Measurements from ENCODE around the gene MCC. TPM values are rescaled to one million over a fixed set of nuclear protein-coding genes. Genes with fewer than 3 reads are reported as not detected.

The MCC gene
- total RNA-seq, 1 donor from 2014 or later, result 46.1 TPM

DNA sequence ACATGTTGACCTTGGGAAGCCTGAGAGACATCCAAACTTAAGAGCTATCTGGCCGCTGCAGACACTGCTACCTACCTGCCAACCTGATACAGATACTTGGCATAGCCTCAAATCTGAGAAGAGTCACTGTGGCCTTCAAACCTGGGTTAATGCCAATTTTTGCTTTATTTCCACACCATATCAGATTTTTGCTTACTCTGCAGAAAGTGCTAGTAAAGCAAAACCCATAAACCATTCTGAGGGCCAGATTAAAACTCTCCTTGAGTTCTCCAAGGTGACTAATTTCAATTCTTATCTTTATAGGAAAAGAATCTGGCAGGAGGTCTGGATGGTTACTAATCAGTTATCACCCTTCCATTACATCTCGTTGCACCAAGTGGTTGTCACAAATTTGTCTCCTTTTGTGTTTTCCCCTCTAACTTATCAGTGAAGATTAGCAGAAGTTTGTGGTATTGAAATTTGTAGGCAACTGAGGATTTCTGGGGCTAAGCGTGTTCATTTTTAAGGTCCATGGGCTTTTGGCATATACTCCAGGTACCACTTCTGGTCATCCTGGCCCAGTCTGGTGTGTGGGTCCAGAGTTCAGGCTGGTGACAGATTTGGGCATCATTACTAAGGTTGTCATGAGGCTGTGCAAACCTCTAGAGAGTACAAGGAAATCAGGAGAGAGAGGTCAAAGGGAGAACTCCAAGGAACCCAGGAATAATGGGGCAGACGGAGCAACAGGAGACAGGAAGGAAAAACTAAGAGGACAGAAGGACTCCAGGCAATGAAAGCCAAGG lies 231.4 kb downstream of the MCC start:
- TF ChIP-seq, protein P1, sequence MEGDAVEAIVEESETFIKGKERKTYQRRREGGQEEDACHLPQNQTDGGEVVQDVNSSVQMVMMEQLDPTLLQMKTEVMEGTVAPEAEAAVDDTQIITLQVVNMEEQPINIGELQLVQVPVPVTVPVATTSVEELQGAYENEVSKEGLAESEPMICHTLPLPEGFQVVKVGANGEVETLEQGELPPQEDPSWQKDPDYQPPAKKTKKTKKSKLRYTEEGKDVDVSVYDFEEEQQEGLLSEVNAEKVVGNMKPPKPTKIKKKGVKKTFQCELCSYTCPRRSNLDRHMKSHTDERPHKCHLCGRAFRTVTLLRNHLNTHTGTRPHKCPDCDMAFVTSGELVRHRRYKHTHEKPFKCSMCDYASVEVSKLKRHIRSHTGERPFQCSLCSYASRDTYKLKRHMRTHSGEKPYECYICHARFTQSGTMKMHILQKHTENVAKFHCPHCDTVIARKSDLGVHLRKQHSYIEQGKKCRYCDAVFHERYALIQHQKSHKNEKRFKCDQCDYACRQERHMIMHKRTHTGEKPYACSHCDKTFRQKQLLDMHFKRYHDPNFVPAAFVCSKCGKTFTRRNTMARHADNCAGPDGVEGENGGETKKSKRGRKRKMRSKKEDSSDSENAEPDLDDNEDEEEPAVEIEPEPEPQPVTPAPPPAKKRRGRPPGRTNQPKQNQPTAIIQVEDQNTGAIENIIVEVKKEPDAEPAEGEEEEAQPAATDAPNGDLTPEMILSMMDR (IDR thresholded peaks at IDR 0.05; ENCODE audit: partially characterized antibody, unreplicated experiment), result no peak
- Mint-ChIP-seq H3K9me3 (ENCODE audit: unreplicated experiment) (peaks cover 7% of the 10 kb centered on the region), H3K36me3 (ENCODE audit: unreplicated experiment) (no peaks in the 10 kb centered on the region), H3K27ac (ENCODE audit: unreplicated experiment) (peak overlapping the region; percentile 82), H3K4me3 (ENCODE audit: unreplicated experiment) (peak overlapping the region; percentile 27), H3K4me1 (ENCODE audit: low read depth, unreplicated experiment) (peaks cover 14% of the 10 kb centered on the region), H3K27me3 (ENCODE audit: unreplicated experiment) (peaks cover 8% of the 10 kb centered on the region)
- DNase-seq, result no peak

DNA sequence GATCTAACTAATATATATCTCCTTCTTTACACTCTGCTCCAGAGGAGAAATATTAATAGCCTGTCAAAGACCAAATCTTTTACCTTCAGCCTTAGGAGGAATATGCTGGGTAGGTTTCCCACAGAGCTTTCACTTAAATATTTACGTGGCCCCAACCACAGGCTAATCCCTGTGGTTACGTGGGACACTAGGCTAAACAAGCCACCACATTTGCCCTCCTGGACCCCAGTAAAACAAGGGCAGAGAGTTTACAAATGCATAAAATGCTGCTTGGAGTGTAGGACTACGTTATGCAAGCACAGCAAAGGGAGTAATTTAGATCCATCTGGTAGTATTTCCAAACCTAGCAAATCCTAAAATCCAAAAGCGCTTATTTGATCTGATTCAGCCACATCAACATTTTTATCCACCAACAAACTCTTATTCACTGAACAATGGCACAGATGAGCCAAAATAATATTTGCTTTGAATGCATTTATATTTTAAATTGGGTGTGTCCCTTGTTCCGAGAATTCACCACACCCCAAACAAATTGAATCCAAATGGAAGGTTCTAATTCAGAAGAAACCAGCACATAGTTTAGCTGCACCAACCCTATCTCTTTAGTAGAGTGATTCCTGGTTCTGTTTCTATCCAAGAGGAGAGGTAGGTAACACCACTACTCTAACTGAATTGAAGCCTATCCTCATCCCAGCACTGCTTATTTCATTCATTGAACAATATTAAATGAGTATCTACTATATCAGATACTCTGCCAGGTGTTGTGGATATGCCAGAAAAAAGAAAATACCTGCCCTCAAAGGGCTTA lies 232.5 kb downstream of the MCC start:
- no peaks in the 10 kb centered on the region for H3K36me3 Mint-ChIP-seq (ENCODE audit: unreplicated experiment)
- peaks cover 17% of the 10 kb centered on the region for H3K4me1 Mint-ChIP-seq (ENCODE audit: low read depth, unreplicated experiment)
- peaks cover 8% of the 10 kb centered on the region for H3K27me3 Mint-ChIP-seq (ENCODE audit: unreplicated experiment)
- TF ChIP-seq, protein P1 (IDR thresholded peaks at IDR 0.05; ENCODE audit: partially characterized antibody, unreplicated experiment), result no peak
- DNase-seq, result no peak
- H3K4me3 Mint-ChIP-seq (ENCODE audit: unreplicated experiment), result no peak overlapping the region
- H3K27ac Mint-ChIP-seq (ENCODE audit: unreplicated experiment), result no peak overlapping the region
- H3K9me3 Mint-ChIP-seq (ENCODE audit: unreplicated experiment), result peaks cover 7% of the 10 kb centered on the region

DNA sequence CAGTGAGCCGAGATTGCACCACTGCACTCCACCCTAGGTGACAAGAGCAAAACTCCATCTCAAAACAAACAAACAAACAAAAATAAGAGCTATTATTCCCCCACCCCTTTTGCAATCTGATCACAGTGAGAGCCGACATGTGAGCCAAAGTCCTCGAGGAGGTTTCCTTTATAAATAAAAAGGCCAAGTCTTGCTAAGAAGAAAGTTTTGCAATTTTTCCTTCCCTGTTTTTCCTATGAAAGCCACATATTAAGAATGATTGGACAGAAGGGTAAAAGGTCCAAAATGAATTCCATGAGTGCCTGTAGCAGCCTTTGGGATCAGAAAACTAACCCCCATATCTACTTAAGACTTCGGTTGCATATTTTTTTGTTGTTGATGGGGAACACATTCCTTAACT lies 233.1 kb downstream of the MCC start:
- no peak overlapping the region for H3K4me3 Mint-ChIP-seq (ENCODE audit: unreplicated experiment)
- TF ChIP-seq, protein P1 (IDR thresholded peaks at IDR 0.05; ENCODE audit: partially characterized antibody, unreplicated experiment), result no peak
- DNase-seq, result no peak
- no peak overlapping the region for H3K27ac Mint-ChIP-seq (ENCODE audit: unreplicated experiment)
- H3K4me1 Mint-ChIP-seq (ENCODE audit: low read depth, unreplicated experiment), result peaks cover 15% of the 10 kb centered on the region
- peaks cover 8% of the 10 kb centered on the region for H3K27me3 Mint-ChIP-seq (ENCODE audit: unreplicated experiment)
- H3K36me3 Mint-ChIP-seq (ENCODE audit: unreplicated experiment), result no peaks in the 10 kb centered on the region
- peaks cover 7% of the 10 kb centered on the region for H3K9me3 Mint-ChIP-seq (ENCODE audit: unreplicated experiment)

DNA sequence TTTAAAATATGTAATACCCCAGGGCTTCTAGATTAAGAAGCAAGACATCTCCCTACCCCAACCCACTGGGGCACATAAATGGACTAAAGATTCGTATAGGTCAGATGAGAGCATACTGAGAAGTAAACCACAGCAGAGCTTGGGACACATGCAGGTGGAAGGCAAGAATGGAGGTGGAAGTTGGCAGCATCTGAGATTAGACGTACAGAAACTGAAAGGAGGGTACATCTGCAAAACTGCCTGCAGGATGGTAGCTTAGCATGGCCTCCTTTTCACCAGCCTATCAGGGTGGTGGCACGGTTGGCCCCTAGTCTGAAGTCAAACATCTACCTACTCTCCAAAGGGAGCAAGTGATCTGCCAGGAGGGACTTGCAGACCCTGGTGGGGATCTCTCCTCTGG lies 235.2 kb downstream of the MCC start:
- peaks cover 10% of the 10 kb centered on the region for H3K27me3 Mint-ChIP-seq (ENCODE audit: unreplicated experiment)
- H3K4me3 Mint-ChIP-seq (ENCODE audit: unreplicated experiment), result no peak overlapping the region
- H3K4me1 Mint-ChIP-seq (ENCODE audit: low read depth, unreplicated experiment), result peaks cover 24% of the 10 kb centered on the region
- peaks cover 7% of the 10 kb centered on the region for H3K9me3 Mint-ChIP-seq (ENCODE audit: unreplicated experiment)
- H3K36me3 Mint-ChIP-seq (ENCODE audit: unreplicated experiment), result no peaks in the 10 kb centered on the region
- H3K27ac Mint-ChIP-seq (ENCODE audit: unreplicated experiment), result no peak overlapping the region
- no peak for DNase-seq
- TF ChIP-seq, protein P1 (IDR thresholded peaks at IDR 0.05; ENCODE audit: partially characterized antibody, unreplicated experiment), result no peak

DNA sequence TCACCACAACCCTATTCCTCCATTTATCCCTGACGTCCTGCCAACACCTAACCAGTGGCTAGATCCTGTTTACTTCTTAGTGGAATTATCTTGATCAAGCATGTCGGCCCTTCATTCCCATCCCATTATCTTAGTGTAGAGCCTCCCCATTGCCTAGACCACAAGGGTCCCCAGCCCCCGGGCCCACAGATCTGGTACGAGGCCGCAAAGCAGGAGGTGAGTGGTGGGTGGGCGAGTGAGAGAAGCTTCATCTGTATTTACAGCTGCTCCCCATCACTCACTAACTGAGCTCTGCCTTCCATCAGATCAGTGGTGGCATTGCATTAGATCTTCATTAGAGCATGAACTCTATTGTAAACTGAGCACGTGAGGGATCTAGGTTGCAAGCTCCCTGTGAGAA lies 236.2 kb downstream of the MCC start:
- DNase-seq, result no peak
- TF ChIP-seq, protein P1 (IDR thresholded peaks at IDR 0.05; ENCODE audit: partially characterized antibody, unreplicated experiment), result no peak
- Mint-ChIP-seq H3K4me1 (ENCODE audit: low read depth, unreplicated experiment) (peaks cover 15% of the 10 kb centered on the region), H3K9me3 (ENCODE audit: unreplicated experiment) (peaks cover 1% of the 10 kb centered on the region), H3K27ac (ENCODE audit: unreplicated experiment) (no peak overlapping the region), H3K4me3 (ENCODE audit: unreplicated experiment) (no peak overlapping the region), H3K36me3 (ENCODE audit: unreplicated experiment) (peaks cover 7% of the 10 kb centered on the region), H3K27me3 (ENCODE audit: unreplicated experiment) (peaks cover 9% of the 10 kb centered on the region)
